ENCODE data around the gene ABR.

DNA sequence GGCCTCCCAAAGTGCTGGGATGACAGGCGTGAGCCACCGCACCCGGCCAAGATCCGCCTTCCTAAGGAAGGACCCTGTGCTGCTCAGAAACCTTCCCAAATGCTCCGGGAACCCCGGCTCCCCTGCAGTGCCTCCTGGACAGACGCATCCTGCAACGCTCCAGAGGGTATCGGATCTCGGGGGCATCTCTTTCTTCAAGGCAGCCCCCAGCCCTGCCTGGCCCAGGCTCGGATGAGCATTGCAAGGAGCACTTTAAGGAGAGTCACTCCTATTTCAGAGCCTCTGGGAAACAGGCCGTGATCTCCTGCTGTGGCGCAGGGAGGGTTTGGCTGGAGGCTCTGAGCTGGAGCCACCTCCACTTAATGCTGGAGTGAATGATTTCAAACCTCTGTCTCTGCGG is 17.2 kb upstream of the ABR start:
- TF ChIP-seq CREB1 (IDR thresholded peaks at IDR 0.05) (no peak), CREB1 (CRISPR knock-in tag; IDR thresholded peaks at IDR 0.05) (no peak), ZBTB1 (CRISPR knock-in tag; IDR thresholded peaks at IDR 0.05; ENCODE audit: borderline replicate concordance) (no peak), ZNF160 (CRISPR knock-in tag; IDR thresholded peaks at IDR 0.05) (no peak), POLR2AphosphoS5 (IDR thresholded peaks at IDR 0.05; ENCODE audit: low read depth, low read length) (no peak), KDM5A (IDR thresholded peaks at IDR 0.05; ENCODE audit: borderline replicate concordance, low read length) (no peak), EZH2 (conservative IDR thresholded peaks at IDR 0.05; ENCODE audit: low read depth, low read length) (no peak), ZNF501 (CRISPR knock-in tag; IDR thresholded peaks at IDR 0.05) (no peak), GABPA (IDR thresholded peaks at IDR 0.05; ENCODE audit: low read depth, low read length) (no peak), GABPA (CRISPR knock-in tag; IDR thresholded peaks at IDR 0.05; ENCODE audit: low read depth) (no peak)
- TF ChIP-seq, protein P1, sequence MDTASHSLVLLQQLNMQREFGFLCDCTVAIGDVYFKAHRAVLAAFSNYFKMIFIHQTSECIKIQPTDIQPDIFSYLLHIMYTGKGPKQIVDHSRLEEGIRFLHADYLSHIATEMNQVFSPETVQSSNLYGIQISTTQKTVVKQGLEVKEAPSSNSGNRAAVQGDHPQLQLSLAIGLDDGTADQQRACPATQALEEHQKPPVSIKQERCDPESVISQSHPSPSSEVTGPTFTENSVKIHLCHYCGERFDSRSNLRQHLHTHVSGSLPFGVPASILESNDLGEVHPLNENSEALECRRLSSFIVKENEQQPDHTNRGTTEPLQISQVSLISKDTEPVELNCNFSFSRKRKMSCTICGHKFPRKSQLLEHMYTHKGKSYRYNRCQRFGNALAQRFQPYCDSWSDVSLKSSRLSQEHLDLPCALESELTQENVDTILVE (CRISPR knock-in tag; IDR thresholded peaks at IDR 0.05), result no peak
- TF ChIP-seq, protein P2, sequence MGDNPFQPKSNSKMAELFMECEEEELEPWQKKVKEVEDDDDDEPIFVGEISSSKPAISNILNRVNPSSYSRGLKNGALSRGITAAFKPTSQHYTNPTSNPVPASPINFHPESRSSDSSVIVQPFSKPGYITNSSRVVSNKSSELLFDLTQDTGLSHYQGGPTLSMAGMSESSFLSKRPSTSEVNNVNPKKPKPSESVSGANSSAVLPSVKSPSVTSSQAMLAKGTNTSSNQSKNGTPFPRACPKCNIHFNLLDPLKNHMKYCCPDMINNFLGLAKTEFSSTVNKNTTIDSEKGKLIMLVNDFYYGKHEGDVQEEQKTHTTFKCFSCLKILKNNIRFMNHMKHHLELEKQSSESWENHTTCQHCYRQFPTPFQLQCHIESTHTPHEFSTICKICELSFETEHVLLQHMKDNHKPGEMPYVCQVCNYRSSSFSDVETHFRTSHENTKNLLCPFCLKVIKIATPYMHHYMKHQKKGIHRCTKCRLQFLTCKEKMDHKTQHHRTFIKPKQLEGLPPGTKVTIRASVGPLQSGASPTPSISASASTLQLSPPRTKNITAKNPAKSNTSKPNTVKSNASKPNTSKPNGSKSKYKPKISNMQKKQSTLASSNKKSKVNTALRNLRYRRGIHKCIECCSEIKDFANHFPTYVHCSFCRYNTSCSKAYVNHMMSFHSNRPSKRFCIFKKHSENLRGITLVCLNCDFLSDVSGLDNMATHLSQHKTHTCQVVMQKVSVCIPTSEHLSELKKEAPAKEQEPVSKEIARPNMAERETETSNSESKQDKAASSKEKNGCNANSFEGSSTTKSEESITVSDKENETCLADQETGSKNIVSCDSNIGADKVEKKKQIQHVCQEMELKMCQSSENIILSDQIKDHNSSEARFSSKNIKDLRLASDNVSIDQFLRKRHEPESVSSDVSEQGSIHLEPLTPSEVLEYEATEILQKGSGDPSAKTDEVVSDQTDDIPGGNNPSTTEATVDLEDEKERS (CRISPR knock-in tag; IDR thresholded peaks at IDR 0.05), result no peak
- TF ChIP-seq, protein P3, sequence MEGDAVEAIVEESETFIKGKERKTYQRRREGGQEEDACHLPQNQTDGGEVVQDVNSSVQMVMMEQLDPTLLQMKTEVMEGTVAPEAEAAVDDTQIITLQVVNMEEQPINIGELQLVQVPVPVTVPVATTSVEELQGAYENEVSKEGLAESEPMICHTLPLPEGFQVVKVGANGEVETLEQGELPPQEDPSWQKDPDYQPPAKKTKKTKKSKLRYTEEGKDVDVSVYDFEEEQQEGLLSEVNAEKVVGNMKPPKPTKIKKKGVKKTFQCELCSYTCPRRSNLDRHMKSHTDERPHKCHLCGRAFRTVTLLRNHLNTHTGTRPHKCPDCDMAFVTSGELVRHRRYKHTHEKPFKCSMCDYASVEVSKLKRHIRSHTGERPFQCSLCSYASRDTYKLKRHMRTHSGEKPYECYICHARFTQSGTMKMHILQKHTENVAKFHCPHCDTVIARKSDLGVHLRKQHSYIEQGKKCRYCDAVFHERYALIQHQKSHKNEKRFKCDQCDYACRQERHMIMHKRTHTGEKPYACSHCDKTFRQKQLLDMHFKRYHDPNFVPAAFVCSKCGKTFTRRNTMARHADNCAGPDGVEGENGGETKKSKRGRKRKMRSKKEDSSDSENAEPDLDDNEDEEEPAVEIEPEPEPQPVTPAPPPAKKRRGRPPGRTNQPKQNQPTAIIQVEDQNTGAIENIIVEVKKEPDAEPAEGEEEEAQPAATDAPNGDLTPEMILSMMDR (CRISPR knock-in tag; IDR thresholded peaks at IDR 0.05), result no peak
- TF ChIP-seq, protein P4, sequence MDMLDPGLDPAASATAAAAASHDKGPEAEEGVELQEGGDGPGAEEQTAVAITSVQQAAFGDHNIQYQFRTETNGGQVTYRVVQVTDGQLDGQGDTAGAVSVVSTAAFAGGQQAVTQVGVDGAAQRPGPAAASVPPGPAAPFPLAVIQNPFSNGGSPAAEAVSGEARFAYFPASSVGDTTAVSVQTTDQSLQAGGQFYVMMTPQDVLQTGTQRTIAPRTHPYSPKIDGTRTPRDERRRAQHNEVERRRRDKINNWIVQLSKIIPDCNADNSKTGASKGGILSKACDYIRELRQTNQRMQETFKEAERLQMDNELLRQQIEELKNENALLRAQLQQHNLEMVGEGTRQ (IDR thresholded peaks at IDR 0.05; ENCODE audit: low read depth, low read length), result no peak
- TF ChIP-seq, protein P4 (CRISPR knock-in tag; IDR thresholded peaks at IDR 0.05; ENCODE audit: borderline replicate concordance), result no peak
- TF ChIP-seq, protein P5, sequence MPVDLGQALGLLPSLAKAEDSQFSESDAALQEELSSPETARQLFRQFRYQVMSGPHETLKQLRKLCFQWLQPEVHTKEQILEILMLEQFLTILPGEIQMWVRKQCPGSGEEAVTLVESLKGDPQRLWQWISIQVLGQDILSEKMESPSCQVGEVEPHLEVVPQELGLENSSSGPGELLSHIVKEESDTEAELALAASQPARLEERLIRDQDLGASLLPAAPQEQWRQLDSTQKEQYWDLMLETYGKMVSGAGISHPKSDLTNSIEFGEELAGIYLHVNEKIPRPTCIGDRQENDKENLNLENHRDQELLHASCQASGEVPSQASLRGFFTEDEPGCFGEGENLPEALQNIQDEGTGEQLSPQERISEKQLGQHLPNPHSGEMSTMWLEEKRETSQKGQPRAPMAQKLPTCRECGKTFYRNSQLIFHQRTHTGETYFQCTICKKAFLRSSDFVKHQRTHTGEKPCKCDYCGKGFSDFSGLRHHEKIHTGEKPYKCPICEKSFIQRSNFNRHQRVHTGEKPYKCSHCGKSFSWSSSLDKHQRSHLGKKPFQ (CRISPR knock-in tag; IDR thresholded peaks at IDR 0.05; ENCODE audit: insufficient replicate concordance), result no peak
